Measurements from ENCODE around the gene NDUFA6.
"Not testable (repeated sequence)": the region's sequence is repeated elsewhere in the genome, so short reads cannot be mapped to it uniquely, and the experiment has no call there.

NDUFA6 gene

DNA sequence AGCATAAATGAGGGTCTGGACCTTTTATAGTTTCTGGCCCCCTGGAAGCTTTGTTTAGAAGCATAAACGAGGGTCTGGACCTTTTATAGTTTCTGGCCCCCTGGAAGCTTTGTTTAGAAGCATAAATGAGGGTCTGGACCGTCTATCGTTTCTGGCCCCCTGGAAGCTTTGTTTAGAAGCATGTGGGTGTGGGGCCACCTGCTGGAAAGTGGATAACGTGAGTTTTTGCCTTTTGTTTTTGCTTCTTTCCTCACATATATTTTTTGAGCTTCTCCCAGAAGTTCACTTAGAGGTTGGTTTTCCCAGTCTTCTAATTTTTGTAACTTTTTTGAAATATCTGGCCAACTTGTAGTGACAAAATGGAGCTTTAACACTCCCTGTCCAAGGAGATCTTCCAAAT is 22.2 kb upstream of the NDUFA6 start:
- not testable (repeated sequence) for DNase-seq

DNA sequence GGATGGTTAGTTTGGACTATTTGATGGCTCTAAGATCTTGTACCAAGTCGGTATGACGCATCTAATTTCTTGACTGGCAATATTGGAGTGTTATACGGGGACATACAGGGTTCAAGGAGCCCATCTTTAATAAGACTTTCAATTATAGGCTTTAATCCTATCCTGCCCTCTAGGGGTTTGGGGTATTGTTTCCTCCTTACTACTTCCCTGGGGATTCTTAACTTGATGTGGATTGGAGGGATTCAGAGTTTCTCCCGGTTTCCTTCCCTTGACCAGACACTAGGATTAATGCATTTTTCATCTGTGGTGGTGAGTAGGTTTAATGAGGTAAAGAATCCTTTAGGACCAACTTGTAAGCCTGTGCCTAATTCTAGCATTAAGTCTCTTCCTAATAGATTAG is 21.2 kb upstream of the NDUFA6 start:
- DNase-seq = no peak

- no peak for DNase-seq
Measured at GRCh38 chr22:42108848-42109247, 18.3 kb upstream of the NDUFA6 start.

GRCh38 chr22:42104332-42104860 is 13.8 kb upstream of the NDUFA6 start:
- DNase-seq = not testable (repeated sequence)

- DNase-seq = no peak
Measured at GRCh38 chr22:42101199-42101598, 10.6 kb upstream of the NDUFA6 start.

DNA sequence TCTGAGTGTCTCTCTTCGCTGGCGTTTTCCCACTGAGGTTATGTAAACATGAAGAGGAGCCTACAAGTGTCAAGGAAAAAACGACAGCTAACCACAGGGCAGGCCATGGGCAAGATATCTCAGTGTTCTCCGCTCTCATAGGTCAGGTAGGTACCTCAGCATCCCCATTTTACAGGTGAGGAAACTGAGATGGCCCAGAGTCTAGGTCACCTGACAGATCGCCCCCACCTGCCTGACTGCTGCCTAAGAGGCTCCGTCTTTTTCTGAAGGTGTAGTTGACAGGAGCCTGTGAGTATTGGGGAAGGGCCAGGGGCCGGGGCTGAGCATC is 847 bp upstream of the NDUFA6 start:
- DNase-seq = no peak

DNA sequence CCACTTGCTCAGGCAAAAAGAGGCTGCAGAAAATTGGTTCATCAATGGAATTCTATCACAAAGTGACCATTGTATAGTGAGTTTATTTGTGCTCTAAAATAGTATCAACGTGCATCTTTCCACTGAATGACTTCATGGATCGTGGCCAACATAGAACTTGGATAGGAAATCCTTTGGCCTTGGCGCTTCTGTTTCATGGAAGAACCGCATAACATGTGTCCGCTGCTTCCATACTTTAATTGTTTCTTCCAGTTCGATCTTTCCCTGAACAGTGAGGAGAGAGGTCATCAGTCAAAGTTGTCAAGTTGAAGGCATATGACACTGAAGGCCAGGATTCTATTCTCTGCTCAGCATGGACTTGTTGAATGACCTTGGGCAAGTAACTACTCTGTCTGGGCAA is 4.5 kb downstream of the NDUFA6 start:
- DNase-seq = no peak

DNA sequence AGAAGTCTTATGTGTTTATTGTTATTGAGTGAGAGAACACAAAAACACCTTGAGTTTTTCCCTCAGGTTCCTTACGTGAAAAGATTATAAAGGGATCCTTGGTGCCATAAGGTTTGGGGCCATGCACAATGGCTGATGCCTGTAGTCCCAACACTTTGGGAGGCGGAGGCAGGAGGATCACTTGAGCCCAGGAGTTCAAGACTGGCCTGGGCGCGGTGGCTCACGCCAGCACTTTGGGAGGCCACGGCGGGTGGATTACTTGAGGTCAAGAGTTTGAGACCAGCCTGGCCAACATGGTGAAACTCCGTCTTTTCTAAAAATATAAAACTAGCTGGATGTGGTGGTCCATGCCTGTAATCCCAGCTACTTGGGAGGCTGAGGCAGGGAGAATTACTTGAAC is 5.7 kb downstream of the NDUFA6 start:
- no peak for DNase-seq

DNA sequence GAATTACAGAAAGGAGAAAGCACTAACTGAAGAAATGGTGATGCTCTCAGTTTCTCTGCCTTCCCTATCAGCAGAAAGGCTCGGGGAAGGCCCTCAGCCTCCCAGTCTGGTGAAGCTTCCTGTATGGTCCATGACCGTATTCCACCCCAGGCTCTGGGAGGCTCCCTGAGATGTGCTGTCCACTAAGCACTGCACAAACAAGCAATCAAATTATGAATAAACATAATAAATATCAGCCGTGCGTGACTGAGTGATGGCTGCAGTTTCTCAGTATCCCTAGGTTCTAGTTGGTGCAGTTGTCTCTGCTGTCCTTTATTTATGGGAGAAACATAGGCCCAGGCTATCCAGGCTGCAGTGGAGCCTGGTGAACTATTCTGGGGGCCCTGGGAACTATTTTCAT is 7.5 kb downstream of the NDUFA6 start:
- DNase-seq = no peak

DNA sequence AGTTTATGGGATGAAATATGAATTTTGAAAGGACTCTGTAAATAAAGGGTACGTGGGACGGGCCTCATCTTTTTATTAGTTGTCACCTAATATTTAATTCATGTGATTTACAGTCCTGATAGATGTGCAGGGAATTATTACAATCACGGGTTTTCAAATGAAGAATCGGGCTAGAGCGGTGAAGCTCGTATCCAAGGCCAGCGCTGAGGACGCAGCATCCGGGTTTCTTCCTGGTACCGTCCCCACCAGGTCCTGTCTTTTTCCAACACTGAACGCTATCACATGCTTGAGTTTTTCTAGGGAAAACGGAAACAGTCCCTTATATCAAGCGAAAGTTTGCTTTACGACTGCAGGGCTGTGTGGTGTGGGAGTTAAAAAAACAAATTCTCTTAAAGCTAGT is 10.3 kb downstream of the NDUFA6 start:
- DNase-seq = no peak

DNA sequence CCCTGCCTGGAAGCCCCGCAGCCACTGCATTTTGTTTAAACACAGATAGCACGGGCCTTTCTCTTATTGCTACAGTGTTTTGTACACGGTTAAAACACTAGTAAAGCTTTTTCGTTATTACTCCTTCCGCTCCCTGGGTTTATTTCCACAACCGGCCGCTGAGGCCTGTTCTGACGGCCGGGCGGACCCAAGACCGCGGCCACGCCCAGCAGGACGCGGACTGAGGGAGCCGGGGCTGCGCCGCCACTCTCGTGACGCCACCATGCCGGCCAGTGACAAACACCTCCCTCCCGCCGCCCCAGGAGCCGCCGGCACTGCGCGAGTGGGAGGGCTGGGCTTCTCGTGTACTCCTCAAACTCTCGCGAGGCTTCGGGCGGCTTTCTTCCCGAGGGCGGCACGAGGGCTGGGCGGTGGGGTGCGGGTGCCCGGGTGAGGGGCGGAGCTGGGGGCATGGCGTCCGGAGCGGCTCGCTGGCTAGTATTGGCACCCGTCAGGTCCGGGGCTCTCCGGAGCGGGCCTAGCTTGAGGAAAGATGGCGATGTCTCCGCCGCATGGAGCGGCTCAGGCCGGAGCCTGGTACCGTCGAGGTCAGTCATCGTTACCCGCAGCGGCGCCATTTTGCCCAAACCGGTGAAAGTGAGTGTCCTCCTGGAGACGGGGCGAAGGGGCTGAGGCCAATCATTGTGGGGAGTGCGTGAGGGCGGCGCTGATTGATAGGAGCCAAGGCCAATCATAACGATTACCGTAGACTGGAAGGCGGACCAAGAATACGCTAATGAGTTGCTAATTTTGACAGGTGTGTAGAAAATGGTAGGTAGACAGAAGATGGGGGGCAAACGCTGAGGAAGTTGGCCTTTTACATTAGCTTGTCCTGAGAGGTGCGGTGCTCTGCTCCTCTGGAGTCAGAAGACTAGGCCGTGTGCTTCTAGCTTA is 11.0 kb downstream of the NDUFA6 start, which contains the start of gene SMDT1:
SMDT1 (plus strand) TSS at position 382 of the 933 bp plus-strand sequence; CDS start at position 451, 69 bp downstream.
- DNase-seq = peak; percentile 97

GRCh38 chr22:42078469-42079318 is 11.9 kb downstream of the NDUFA6 start:
- DNase-seq = no peak

DNA sequence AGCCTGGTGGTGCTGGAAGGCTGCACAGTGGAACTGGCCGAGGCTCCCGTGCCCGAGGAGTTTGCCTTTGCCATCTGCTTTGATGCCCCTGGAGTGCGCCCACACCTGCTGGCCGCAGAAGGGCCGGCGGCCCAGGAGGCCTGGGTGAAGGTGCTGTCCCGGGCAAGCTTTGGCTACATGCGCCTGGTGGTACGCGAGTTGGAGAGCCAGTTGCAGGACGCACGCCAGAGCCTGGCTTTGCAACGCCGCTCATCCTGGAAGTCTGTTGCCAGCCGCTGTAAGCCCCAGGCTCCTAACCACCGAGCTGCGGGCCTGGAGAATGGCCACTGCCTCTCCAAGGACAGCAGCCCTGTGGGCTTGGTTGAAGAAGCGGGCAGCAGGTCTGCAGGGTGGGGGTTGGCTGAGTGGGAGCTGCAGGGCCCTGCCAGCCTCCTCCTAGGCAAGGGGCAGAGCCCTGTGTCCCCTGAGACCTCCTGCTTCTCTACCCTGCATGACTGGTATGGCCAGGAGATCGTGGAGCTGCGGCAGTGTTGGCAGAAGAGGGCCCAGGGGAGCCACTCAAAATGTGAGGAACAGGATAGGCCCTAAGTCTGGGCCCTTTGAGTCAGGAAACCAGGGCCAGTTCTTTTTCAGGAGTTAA is 13.0 kb downstream of the NDUFA6 start:
- DNase-seq = no peak

DNA sequence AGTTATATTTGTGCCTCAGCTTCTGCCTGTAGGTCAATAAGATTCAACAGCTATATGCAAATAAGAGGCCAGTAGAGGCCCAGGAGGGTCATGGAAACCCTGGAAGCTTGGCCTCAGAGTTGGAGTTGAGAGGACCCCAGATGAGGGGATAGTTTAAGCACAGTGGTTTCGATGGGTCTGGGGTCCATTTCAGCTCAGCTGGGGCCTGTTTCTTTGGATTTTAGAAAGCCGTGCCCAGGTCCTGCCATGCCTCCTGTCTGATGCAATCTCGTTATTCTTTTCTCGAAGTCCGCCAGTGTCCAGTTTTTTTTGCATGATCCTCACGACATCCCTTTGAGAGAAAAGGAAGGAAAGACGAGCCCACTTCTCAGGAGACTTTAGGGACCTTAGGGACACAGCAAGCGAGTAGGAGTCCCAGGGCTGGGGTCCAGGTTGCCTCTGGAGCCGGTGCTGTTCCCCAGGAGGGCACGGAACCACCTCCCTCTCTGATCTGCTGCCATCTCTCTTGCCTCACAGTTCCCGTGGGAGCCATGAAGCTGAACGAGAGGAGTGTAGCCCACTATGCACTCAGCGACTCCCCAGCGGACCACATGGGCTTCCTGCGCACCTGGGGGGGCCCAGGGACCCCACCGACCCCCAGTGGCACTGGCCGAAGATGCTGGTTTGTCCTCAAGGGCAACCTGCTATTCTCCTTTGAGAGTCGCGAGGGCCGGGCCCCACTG is 13.6 kb downstream of the NDUFA6 start:
- no peak for DNase-seq

DNA sequence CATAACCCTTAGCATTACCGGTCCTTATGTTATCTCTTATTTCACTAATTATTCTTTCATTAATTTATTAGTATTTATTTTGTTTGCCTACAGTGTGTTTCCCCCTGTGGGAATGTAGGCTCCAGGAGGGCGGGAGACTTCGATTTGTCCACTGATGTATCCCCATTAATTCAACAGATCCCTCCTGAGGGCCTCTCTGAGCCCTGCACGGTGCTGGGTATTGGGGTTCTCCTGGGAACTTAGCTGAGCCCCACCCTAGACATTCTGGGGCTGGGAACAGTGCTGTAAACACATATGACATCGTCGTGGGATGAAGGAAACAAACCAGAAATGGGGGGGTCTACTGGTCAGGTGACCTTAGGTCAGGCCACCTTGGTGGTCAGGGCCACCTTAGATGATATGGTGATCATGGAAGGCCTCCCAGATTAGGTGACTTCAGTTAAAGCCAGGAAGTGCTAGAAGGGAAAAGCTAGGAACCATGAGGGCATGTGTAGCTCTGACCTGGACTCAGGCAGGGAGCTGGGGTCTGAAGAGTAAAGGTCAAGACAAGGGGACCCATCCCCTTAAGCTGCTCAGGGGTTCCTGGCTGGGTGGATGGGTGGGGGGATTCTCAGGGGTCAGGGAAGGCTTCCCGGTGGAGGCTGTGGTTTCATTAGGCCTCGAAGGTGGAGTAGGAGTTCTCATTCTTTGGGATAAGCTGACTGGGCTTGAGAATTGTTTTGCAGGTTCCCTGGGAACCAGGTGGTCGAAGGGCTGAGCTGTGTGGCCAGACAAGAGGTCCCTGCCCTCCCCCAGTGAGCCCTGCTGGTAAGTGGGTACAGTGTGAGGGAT is 15.5 kb downstream of the NDUFA6 start:
- DNase-seq = no peak

- DNase-seq = peak; percentile 32 to 56
Measured at GRCh38 chr22:42074132-42074811, 16.3 kb downstream of the NDUFA6 start, which contains the start of gene PHETA2. Gene PHETA2 (plus strand): TSS chr22:42074248. CDS start chr22:42077294, 3,046 bp downstream.

- no peak for DNase-seq
Measured at GRCh38 chr22:42073621-42074041, 16.9 kb downstream of the NDUFA6 start.

- DNase-seq = no peak
Measured at GRCh38 chr22:42072606-42073330, 17.8 kb downstream of the NDUFA6 start.

DNA sequence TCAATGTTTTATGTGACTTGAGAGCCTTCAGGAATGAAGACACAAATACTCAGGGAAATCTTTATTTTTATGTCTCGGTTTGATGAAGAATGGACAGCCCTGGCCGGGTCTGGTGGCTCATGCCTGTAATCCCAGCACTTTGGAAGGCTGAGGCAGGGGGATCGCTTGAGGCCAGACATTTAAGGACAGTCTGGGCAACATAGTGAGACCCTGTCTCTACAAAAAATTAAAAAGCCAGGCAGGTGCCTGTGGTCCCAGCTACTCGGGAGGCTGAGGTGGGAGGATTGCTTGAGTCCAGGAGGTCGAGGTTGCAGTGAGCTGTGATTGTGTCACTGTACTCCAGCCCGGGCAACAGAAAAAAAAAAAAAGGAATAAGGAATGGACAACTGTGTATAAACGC is 19.1 kb downstream of the NDUFA6 start:
- not testable (repeated sequence) for DNase-seq

Measured in stimulated activated CD4-positive, alpha-beta T cell treated with anti-CD3 and anti-CD28 coated beads, Interleukin-4, amount 100 ng/mL, for 4 hours (primary cell).